GM19099 (cell line): Measurements from ENCODE around the gene SBNO1.

Experiments used
- POLR2A ChIP-seq: IDR thresholded peaks from 3 replicates; pipeline ENCODE4 v1.6.1; 2011; ENCODE audit warnings: low read depth; ENCODE audit not compliant: insufficient read length; ENCODE audit errors: extremely low read depth

Gene SBNO1

GRCh38 chr12:123242116-123242904 lies 122.3 kb downstream of the SBNO1 start:
- TF ChIP-seq POLR2A = no peak
